SK-N-SH (cell line): ENCODE data around the gene SOCS2. TPM values are rescaled to one million over a fixed set of nuclear protein-coding genes. Genes with fewer than 3 reads are reported as not detected.

Source experiments
- CTCF ChIA-PET: fragments of 300-600, 350-600 bp; formaldehyde crosslinking; extraction: SDS; loops from one replicate; lab custom pipeline; 2021; lab: Yijun Ruan, JAX
- POLR2A ChIA-PET: fragments of 350-600 bp; sonication (Branson Sonifier 250); formaldehyde crosslinking; extraction: SDS; loops from one replicate; lab custom pipeline; 2020; ENCODE audit warnings: antibody characterized with exemption, inconsistent platforms; lab: Yijun Ruan, JAX
- DNase-seq: peaks from one replicate; pipeline ENCODE4 v3.0.0; 2012
- H2AFZ ChIP-seq: fragments of 200-600 bp; sonication (generic); 2 replicates; pipeline ENCODE4 v1.8.1; 2016; ENCODE audit warnings: antibody characterized with exemption, mild to moderate bottlenecking, low read depth
- H3F3A ChIP-seq: fragments of 200-600 bp; sonication (generic); replicated peaks from 2 replicates; pipeline ENCODE3; 2016; ENCODE audit warnings: antibody characterized with exemption, mild to moderate bottlenecking; ENCODE audit not compliant: insufficient read depth
- H3K27ac ChIP-seq, 2 experiments: fragments of 200-500 bp in 1 of 2; fragments of 200-600 bp in 1 of 2; sonication (Bioruptor generic) in 1 of 2; sonication (generic), shearing (Covaris generic) in 1 of 2; 2 replicates each; pipeline versions ENCODE4 v1.5.1 to v1.6.1; 2014 to 2016; ENCODE audit warnings: low read depth in 2 of 2, inconsistent platforms in 1 of 2, low read length in 1 of 2, mild to moderate bottlenecking in 1 of 2, mixed read lengths in 1 of 2
- H3K27me3 ChIP-seq: fragments of 200-600 bp; sonication (generic), shearing (Covaris generic); 2 replicates; pipeline ENCODE4 v1.6.1; 2016; ENCODE audit warnings: mixed run types; ENCODE audit not compliant: insufficient read depth
- H3K36me3 ChIP-seq, 2 experiments: fragments of 200-500 bp in 1 of 2; fragments of 200-600 bp in 1 of 2; sonication (Bioruptor generic) in 1 of 2; sonication (generic) in 1 of 2; replicated peaks in 1 of 2; 2 replicates each; pipeline versions ENCODE3 to v1.5.1; 2014 to 2016; ENCODE audit warnings: low read length in 1 of 2, mild to moderate bottlenecking in 1 of 2; ENCODE audit not compliant: insufficient read depth in 2 of 2, control insufficient read depth in 1 of 2
- H3K4me1 ChIP-seq, 2 experiments: fragments of 200-500 bp in 1 of 2; fragments of 200-600 bp in 1 of 2; sonication (Bioruptor generic) in 1 of 2; sonication (generic), shearing (Covaris generic) in 1 of 2; 2 replicates each; pipeline versions ENCODE4 v1.5.1 to v1.6.1; 2014 to 2016; ENCODE audit warnings: low read depth in 1 of 2, low read length in 1 of 2, mixed run types in 1 of 2; ENCODE audit not compliant: insufficient read depth in 2 of 2, control insufficient read depth in 1 of 2
- H3K4me2 ChIP-seq: fragments of 200-600 bp; sonication (generic), shearing (Covaris generic); 2 replicates; pipeline ENCODE4 v1.6.1; 2017; ENCODE audit warnings: mixed run types
- H3K4me3 ChIP-seq, 2 experiments: fragments of 200-500 bp in 1 of 2; fragments of 200-600 bp in 1 of 2; sonication (Bioruptor generic) in 1 of 2; sonication (generic), shearing (Covaris generic) in 1 of 2; 2 replicates each; pipeline versions ENCODE4 v1.5.1 to v1.8.1; 2014 to 2016; ENCODE audit warnings: low read depth in 2 of 2, inconsistent platforms in 1 of 2, low read length in 1 of 2, mild to moderate bottlenecking in 1 of 2, mixed read lengths in 1 of 2, moderate library complexity in 1 of 2
- H3K79me2 ChIP-seq: fragments of 200-600 bp; sonication (generic); 2 replicates; pipeline ENCODE4 v1.8.1; 2017; ENCODE audit warnings: mild to moderate bottlenecking; ENCODE audit not compliant: insufficient read depth
- H3K9ac ChIP-seq: fragments of 200-600 bp; sonication (generic); 2 replicates; pipeline ENCODE4 v1.6.1; 2017; ENCODE audit warnings: mixed run types
- H3K9me2 ChIP-seq: fragments of 200-600 bp; sonication (generic); 2 replicates; pipeline ENCODE4 v1.6.1; 2017; ENCODE audit warnings: mixed run types
- H3K9me3 ChIP-seq: fragments of 200-600 bp; sonication (generic); 2 replicates; pipeline ENCODE4 v1.6.1; 2017; ENCODE audit warnings: mixed run types, mild to moderate bottlenecking, moderate library complexity
- H4K20me1 ChIP-seq: fragments of 200-600 bp; sonication (generic); 2 replicates; pipeline ENCODE4 v1.6.1; 2017; ENCODE audit warnings: mild to moderate bottlenecking, mixed run types; ENCODE audit not compliant: insufficient read depth
- GABPA ChIP-seq: IDR thresholded peaks from 2 replicates; pipeline ENCODE4 v1.4.0; 2012; ENCODE audit warnings: low read depth, mild to moderate bottlenecking
- RCOR1 ChIP-seq: fragments of 150-350 bp; IDR thresholded peaks from 2 replicates; pipeline ENCODE4 v1.6.1; 2017; ENCODE audit warnings: antibody characterized with exemption, low read length
- YY1 ChIP-seq: IDR thresholded peaks from 2 replicates; pipeline ENCODE4 v1.4.0; 2012; ENCODE audit warnings: low read depth, mild to moderate bottlenecking
- WGBS: methylation state at CpG from one replicate; pipeline ENCODE4 v1.1.6; 2017; ENCODE audit warnings: low lambda C conversion rate; 5-methylcytosine and 5-hydroxymethylcytosine counted together
- polyA plus RNA-seq, 3 experiments: library from polyadenylated mRNA; depleted of rRNA; stranded (reverse); fragments of >200 nt; gene quantifications; 2 replicates each; pipeline ENCODE4 v1.2.3, GENCODE V29; 2012
- TF ChIP-seq, protein P1 (sequence below): IDR thresholded peaks from 2 replicates; pipeline ENCODE4; 2012
- TF ChIP-seq, protein P2 (sequence below): IDR thresholded peaks from 2 replicates; pipeline ENCODE4 v1.6.1; 2012; ENCODE audit warnings: mild to moderate bottlenecking, low read depth, low read length, moderate library complexity
- TF ChIP-seq, protein P3 (sequence below): IDR thresholded peaks from 2 replicates; pipeline ENCODE4 v1.4.0; 2012; ENCODE audit warnings: low read depth, borderline replicate concordance

SOCS2 gene
- polyA plus RNA-seq, 1 of the 3 experiments (the other 2 are of a cell fraction) = 24.1 TPM

DNA sequence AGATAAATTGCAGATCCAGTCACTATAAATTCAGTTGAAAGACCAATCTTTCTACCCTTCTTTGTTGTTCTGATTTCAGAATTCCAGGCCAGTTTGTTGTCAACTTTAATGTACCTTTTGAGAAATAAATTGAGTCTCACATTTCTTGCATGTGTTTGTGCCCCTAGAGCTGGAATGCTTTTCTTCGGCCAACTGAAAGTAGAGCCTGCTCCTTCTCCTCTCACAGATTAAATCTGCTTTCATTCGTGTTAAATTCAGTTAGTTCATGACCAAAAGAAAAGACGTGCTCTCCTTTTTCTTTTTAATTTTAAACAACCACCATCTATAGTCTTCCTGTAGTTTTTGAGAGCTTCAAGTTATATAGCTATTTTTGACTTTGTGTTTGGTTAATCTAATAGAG lies 22.9 kb downstream of the SOCS2 start:
- no peaks in the 10 kb centered on the region for H3K9me3 ChIP-seq
- no peaks in the 10 kb centered on the region for H3K79me2 ChIP-seq
- 55% methylated on average over 3 of the region's 3 CpGs for WGBS
- TF ChIP-seq, protein P1, sequence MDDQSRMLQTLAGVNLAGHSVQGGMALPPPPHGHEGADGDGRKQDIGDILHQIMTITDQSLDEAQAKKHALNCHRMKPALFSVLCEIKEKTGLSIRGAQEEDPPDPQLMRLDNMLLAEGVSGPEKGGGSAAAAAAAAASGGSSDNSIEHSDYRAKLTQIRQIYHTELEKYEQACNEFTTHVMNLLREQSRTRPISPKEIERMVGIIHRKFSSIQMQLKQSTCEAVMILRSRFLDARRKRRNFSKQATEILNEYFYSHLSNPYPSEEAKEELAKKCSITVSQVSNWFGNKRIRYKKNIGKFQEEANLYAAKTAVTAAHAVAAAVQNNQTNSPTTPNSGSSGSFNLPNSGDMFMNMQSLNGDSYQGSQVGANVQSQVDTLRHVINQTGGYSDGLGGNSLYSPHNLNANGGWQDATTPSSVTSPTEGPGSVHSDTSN = peak; percentile 42
- TF ChIP-seq YY1 = no peak
- peaks cover 21% of the 10 kb centered on the region for H3F3A ChIP-seq
- H2AFZ ChIP-seq = peak overlapping the region; percentile 73
- no peak overlapping the region for H3K4me3 ChIP-seq
- H3K27me3 ChIP-seq = no peaks in the 10 kb centered on the region
- DNase-seq = no peak
- ChIA-PET POLR2A (no interaction called here), CTCF (interaction anchor here (0.7 to 1.8 kb wide), 4 partner anchors 18 to 480 kb away, joined by 3 to 5 read pairs (median 3); partner anchors contain the start of gene SOCS2)
- H3K27ac ChIP-seq = peak overlapping the region; percentile 6 to 44; a peak in 2 of 4 replicates
- H4K20me1 ChIP-seq = no peaks in the 10 kb centered on the region
- no peaks in the 10 kb centered on the region for H3K36me3 ChIP-seq
- peaks cover 0 to 13% of the 10 kb centered on the region in 2 experiments; a peak in 2 of 4 replicates for H3K4me1 ChIP-seq
- no peaks in the 10 kb centered on the region for H3K9me2 ChIP-seq
- no peak overlapping the region for H3K4me2 ChIP-seq
- peak overlapping the region; percentile 46; the same call in 1 of the 2 replicates for H3K9ac ChIP-seq

DNA sequence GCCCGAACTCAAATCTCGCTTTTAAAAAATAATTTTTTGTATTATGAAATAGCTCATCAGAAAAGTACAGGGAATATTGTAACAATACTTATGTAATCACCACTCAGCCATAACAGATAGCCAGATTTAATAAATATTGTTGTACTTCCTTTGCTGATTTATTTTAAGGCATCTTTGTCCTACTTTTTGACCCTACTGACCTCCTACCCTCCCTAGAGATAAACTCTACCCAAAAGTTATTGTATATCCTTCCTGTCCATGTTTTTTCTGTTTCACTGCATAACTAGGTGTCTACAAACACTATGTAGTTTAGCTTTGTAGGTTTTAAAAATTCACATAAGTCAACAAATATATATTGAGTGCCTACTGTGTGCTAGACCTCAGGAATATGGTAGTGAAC lies 25.1 kb downstream of the SOCS2 start:
- no peak overlapping the region for H3K4me2 ChIP-seq
- ChIA-PET POLR2A (no interaction called here), CTCF (no interaction called here)
- H3K4me3 ChIP-seq = no peak overlapping the region
- no peak overlapping the region for H2AFZ ChIP-seq
- H3K27ac ChIP-seq = no peak overlapping the region
- 92% methylated on average over 2 of the region's 2 CpGs for WGBS
- no peaks in the 10 kb centered on the region for H3K27me3 ChIP-seq
- peaks cover 6% of the 10 kb centered on the region for H3F3A ChIP-seq
- H3K79me2 ChIP-seq = no peaks in the 10 kb centered on the region
- H3K9me3 ChIP-seq = no peaks in the 10 kb centered on the region
- no peaks in the 10 kb centered on the region for H3K9me2 ChIP-seq
- no peaks in the 10 kb centered on the region for H4K20me1 ChIP-seq
- H3K9ac ChIP-seq = no peak overlapping the region
- TF ChIP-seq GABPA (no peak), RCOR1 (no peak), YY1 (no peak)
- TF ChIP-seq, protein P1 = no peak
- TF ChIP-seq, protein P2, sequence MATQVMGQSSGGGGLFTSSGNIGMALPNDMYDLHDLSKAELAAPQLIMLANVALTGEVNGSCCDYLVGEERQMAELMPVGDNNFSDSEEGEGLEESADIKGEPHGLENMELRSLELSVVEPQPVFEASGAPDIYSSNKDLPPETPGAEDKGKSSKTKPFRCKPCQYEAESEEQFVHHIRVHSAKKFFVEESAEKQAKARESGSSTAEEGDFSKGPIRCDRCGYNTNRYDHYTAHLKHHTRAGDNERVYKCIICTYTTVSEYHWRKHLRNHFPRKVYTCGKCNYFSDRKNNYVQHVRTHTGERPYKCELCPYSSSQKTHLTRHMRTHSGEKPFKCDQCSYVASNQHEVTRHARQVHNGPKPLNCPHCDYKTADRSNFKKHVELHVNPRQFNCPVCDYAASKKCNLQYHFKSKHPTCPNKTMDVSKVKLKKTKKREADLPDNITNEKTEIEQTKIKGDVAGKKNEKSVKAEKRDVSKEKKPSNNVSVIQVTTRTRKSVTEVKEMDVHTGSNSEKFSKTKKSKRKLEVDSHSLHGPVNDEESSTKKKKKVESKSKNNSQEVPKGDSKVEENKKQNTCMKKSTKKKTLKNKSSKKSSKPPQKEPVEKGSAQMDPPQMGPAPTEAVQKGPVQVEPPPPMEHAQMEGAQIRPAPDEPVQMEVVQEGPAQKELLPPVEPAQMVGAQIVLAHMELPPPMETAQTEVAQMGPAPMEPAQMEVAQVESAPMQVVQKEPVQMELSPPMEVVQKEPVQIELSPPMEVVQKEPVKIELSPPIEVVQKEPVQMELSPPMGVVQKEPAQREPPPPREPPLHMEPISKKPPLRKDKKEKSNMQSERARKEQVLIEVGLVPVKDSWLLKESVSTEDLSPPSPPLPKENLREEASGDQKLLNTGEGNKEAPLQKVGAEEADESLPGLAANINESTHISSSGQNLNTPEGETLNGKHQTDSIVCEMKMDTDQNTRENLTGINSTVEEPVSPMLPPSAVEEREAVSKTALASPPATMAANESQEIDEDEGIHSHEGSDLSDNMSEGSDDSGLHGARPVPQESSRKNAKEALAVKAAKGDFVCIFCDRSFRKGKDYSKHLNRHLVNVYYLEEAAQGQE = no peak
- TF ChIP-seq, protein P3, sequence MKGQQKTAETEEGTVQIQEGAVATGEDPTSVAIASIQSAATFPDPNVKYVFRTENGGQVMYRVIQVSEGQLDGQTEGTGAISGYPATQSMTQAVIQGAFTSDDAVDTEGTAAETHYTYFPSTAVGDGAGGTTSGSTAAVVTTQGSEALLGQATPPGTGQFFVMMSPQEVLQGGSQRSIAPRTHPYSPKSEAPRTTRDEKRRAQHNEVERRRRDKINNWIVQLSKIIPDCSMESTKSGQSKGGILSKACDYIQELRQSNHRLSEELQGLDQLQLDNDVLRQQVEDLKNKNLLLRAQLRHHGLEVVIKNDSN = no peak
- DNase-seq = no peak
- peaks cover 0 to 12% of the 10 kb centered on the region in 2 experiments; a peak in 2 of 4 replicates for H3K4me1 ChIP-seq
- no peaks in the 10 kb centered on the region for H3K36me3 ChIP-seq
